Hepatocyte (in vitro differentiated cells): ENCODE results near the gene CLSTN1. TPM values are rescaled to one million over a fixed set of nuclear protein-coding genes. Genes with fewer than 3 reads are reported as not detected.
"Not testable (repeated sequence)": the region's sequence is repeated elsewhere in the genome, so short reads cannot be mapped to it uniquely, and the experiment has no call there.

Source experiments
- DNase-seq: peaks from one replicate; pipeline ENCODE4 v3.0.0-alpha.2; 2016; ENCODE audit warnings: low spot score
- H2AFZ ChIP-seq: fragments of 200-600 bp; sonication (generic); 2 replicates; pipeline ENCODE4 v1.6.0; 2016; ENCODE audit warnings: antibody characterized with exemption, mild to moderate bottlenecking
- H3K27ac ChIP-seq: fragments of 200-600 bp; sonication (generic); 2 replicates; pipeline ENCODE4 v1.5.1; 2016; ENCODE audit warnings: mild to moderate bottlenecking
- H3K27me3 ChIP-seq: fragments of 200-600 bp; sonication (generic); 2 replicates; pipeline ENCODE4 v1.6.1; 2016
- H3K36me3 ChIP-seq: fragments of 200-600 bp; sonication (generic); replicated peaks from 2 replicates; pipeline ENCODE4 v1.5.1; 2016; ENCODE audit warnings: low read depth; ENCODE audit not compliant: insufficient read depth
- H3K4me1 ChIP-seq: fragments of 200-600 bp; sonication (generic); 2 replicates; pipeline ENCODE4 v1.5.1; 2016; ENCODE audit warnings: mild to moderate bottlenecking, moderate library complexity; ENCODE audit not compliant: insufficient read depth
- H3K4me2 ChIP-seq: fragments of 200-600 bp; sonication (generic); 2 replicates; pipeline ENCODE4 v1.6.0; 2016
- H3K4me3 ChIP-seq: fragments of 200-600 bp; sonication (generic); 2 replicates; pipeline ENCODE4 v1.5.1; 2016; ENCODE audit warnings: mild to moderate bottlenecking
- H3K79me2 ChIP-seq: fragments of 200-600 bp; sonication (generic); 2 replicates; pipeline ENCODE4 v1.6.0; 2017; ENCODE audit warnings: mild to moderate bottlenecking
- H3K9me2 ChIP-seq: fragments of 200-600 bp; sonication (generic); replicated peaks from 2 replicates; pipeline ENCODE4 v1.6.0; 2017; ENCODE audit warnings: mild to moderate bottlenecking; ENCODE audit not compliant: insufficient read depth
- H3K9me3 ChIP-seq: fragments of 200-600 bp; sonication (generic); 2 replicates; pipeline ENCODE4 v1.5.1; 2016; ENCODE audit warnings: low read depth, mild to moderate bottlenecking
- H4K20me1 ChIP-seq: fragments of 200-600 bp; sonication (generic); 2 replicates; pipeline ENCODE4 v1.6.0; 2016; ENCODE audit warnings: mild to moderate bottlenecking; ENCODE audit not compliant: insufficient read depth, poor library complexity, severe bottlenecking
- CTCF ChIP-seq: fragments of 200-600 bp; sonication (generic); IDR thresholded peaks from 2 replicates; pipeline ENCODE4 v1.5.1; 2016; ENCODE audit warnings: antibody characterized with exemption, mild to moderate bottlenecking; ENCODE audit not compliant: poor library complexity
- EZH2 ChIP-seq: fragments of 200-600 bp; sonication (generic); IDR thresholded peaks from 2 replicates; pipeline ENCODE4 v1.6.1; 2016; ENCODE audit warnings: antibody characterized with exemption, mild to moderate bottlenecking, borderline replicate concordance
- EZH2phosphoT487 ChIP-seq: fragments of 200-600 bp; sonication (generic); IDR thresholded peaks from one replicate; pipeline ENCODE4 v1.6.1; 2018; ENCODE audit warnings: antibody characterized with exemption, mild to moderate bottlenecking, low read depth, moderate library complexity; ENCODE audit not compliant: unreplicated experiment, severe bottlenecking
- WGBS: methylation state at CpG from one replicate; pipeline ENCODE4 v1.1.6; 2016; ENCODE audit warnings: low lambda C conversion rate; ENCODE audit errors: missing lambda C conversion rate; 5-methylcytosine and 5-hydroxymethylcytosine counted together
- polyA plus RNA-seq: library from polyadenylated mRNA; unstranded; fragments of >200 nt; fragmentation: Nextera tagmentation; extraction: Ambion mirVana; gene quantifications from 2 replicates; pipeline ENCODE4 v1.2.1, GENCODE V29; 2016
- total RNA-seq: library from RNA; depleted of rRNA; stranded (reverse); fragments of >200 nt; gene quantifications from 2 replicates; pipeline ENCODE4 v1.2.3, GENCODE V29; 2014

Gene CLSTN1
- total and polyA plus RNA-seq, 2 experiments from 2014 or later, result 47.7 to 74.2 TPM

- Histone ChIP-seq H3K9me2 (no peaks in the 10 kb centered on the region), H3K27me3 (no peaks in the 10 kb centered on the region), H3K9me3 (no peaks in the 10 kb centered on the region), H3K4me3 (no peak overlapping the region), H3K4me2 (no peak overlapping the region), H3K27ac (no peak overlapping the region), H4K20me1 (peaks cover 37% of the 10 kb centered on the region), H3K36me3 (no peaks in the 10 kb centered on the region), H2AFZ (no peak overlapping the region), H3K4me1 (peaks cover 20% of the 10 kb centered on the region), H3K79me2 (peaks cover 100% of the 10 kb centered on the region)
- no peak for DNase-seq
- 69% methylated on average over 8 of the region's 8 CpGs for WGBS
- TF ChIP-seq EZH2, result no peak
- no peak for TF ChIP-seq EZH2phosphoT487
- no peak for TF ChIP-seq CTCF
Observed at GRCh38 chr1:9809100-9809510, 14.7 kb downstream of the CLSTN1 start.

- no peak for DNase-seq
- Histone ChIP-seq H3K79me2 (peaks cover 99% of the 10 kb centered on the region), H3K27ac (no peak overlapping the region), H4K20me1 (peaks cover 37% of the 10 kb centered on the region), H3K27me3 (no peaks in the 10 kb centered on the region), H3K4me2 (no peak overlapping the region), H3K9me3 (no peaks in the 10 kb centered on the region), H3K4me3 (no peak overlapping the region), H3K4me1 (peaks cover 20% of the 10 kb centered on the region), H2AFZ (no peak overlapping the region), H3K9me2 (no peaks in the 10 kb centered on the region), H3K36me3 (no peaks in the 10 kb centered on the region)
- 92% methylated on average over 8 of the region's 8 CpGs for WGBS
- TF ChIP-seq EZH2phosphoT487 (no peak), EZH2 (no peak), CTCF (no peak)
Observed at GRCh38 chr1:9808459-9808858, 15.3 kb downstream of the CLSTN1 start.

GRCh38 chr1:9807541-9807940 lies 16.2 kb downstream of the CLSTN1 start:
- Histone ChIP-seq H3K4me1 (peaks cover 20% of the 10 kb centered on the region), H3K4me2 (no peak overlapping the region), H3K27me3 (no peaks in the 10 kb centered on the region), H3K9me3 (no peaks in the 10 kb centered on the region), H3K27ac (no peak overlapping the region), H3K79me2 (peaks cover 99% of the 10 kb centered on the region), H3K4me3 (no peak overlapping the region), H4K20me1 (peaks cover 40% of the 10 kb centered on the region), H3K9me2 (no peaks in the 10 kb centered on the region), H3K36me3 (no peaks in the 10 kb centered on the region), H2AFZ (no peak overlapping the region)
- TF ChIP-seq CTCF, result no peak
- no peak for TF ChIP-seq EZH2phosphoT487
- no peak for TF ChIP-seq EZH2
- DNase-seq, result no peak
- 72% methylated on average over 12 of the region's 12 CpGs for WGBS

- peaks cover 98% of the 10 kb centered on the region for H3K79me2 ChIP-seq
- 83% methylated on average over 5 of the region's 5 CpGs for WGBS
- DNase-seq, H3K36me3 ChIP-seq, H3K27ac ChIP-seq, H3K9me3 ChIP-seq, H3K4me2 ChIP-seq, H3K4me1 ChIP-seq, H3K4me3 ChIP-seq, H3K27me3 ChIP-seq, H2AFZ ChIP-seq, H3K9me2 ChIP-seq: not testable (repeated sequence)
- peaks cover 34% of the 10 kb centered on the region for H4K20me1 ChIP-seq
Observed at GRCh38 chr1:9805972-9806371, 17.8 kb downstream of the CLSTN1 start.
